ENCODE results near the gene LRBA. TPM values are rescaled to one million over a fixed set of nuclear protein-coding genes. Genes with fewer than 3 reads are reported as not detected.

The LRBA gene
- total and polyA plus RNA-seq, 2 of the 4 experiments (the other 2 are of a cell fraction): 10.2 to 51.6 TPM

- dilution Hi-C loops (cut with HindIII; ENCODE audit: low sequenced_read_pairs, unreplicated experiment) (no loop called here), intact Hi-C loops (cut with micrococcal nuclease) (no loop called here), in situ Hi-C loops (cut with MboI; ENCODE audit: low sequenced_read_pairs) (no loop called here)
- Histone ChIP-seq H3K4me3 (ENCODE audit: insufficient read depth, low read depth, low read length) (no peak overlapping the region), H2BK120ac (ENCODE audit: low read depth, low read length) (peak overlapping the region; percentile 21; the same call in 1 of the 2 replicates), H2AFZ (replicated peaks; ENCODE audit: low read length, poor library complexity) (no peak overlapping the region), H3K4me1 (ENCODE audit: control insufficient read depth, insufficient read depth, low read length) (peaks cover 5% of the 10 kb centered on the region), H3K79me1 (ENCODE audit: low read depth in 1 of 2, low read length in 2 of 2) (peaks cover 0 to 3% of the 10 kb centered on the region in 2 experiments; a peak in 1 of 4 replicates), H3K27me3 (ENCODE audit: control insufficient read depth, insufficient read depth, low read length) (no peaks in the 10 kb centered on the region), H3K18ac (ENCODE audit: low read depth, low read length) (peak overlapping the region; percentile 1; the same call in 1 of the 2 replicates), H2BK15ac (ENCODE audit: low read depth, low read length) (no peak overlapping the region), H2BK5ac (ENCODE audit: low read depth, low read length, poor library complexity, severe bottlenecking) (peak overlapping the region; percentile 78), H3K4ac (ENCODE audit: low read depth, low read length) (no peak overlapping the region), H3K9me3 (ENCODE audit: control insufficient read depth, insufficient read depth, low read length) (no peaks in the 10 kb centered on the region), H3K14ac (replicated peaks; ENCODE audit: low read depth, low read length) (no peak overlapping the region), H3K56ac (ENCODE audit: extremely low read depth, insufficient read depth, low read length) (no peak overlapping the region; the same call in 1 of the 2 replicates), H3K9ac (ENCODE audit: low read depth, low read length) (no peak overlapping the region; the same call in 1 of the 2 replicates), H4K91ac (ENCODE audit: insufficient read depth, low read depth, low read length) (no peak overlapping the region), H3K4me2 (ENCODE audit: low read depth, low read length) (peak overlapping the region; percentile 54; the same call in 1 of the 2 replicates), H4K8ac (ENCODE audit: low read depth in 2 of 2, low read length in 2 of 2) (peak overlapping the region in 1 of 2 experiments; percentile 48; a peak in 1 of 4 replicates), H4K5ac (ENCODE audit: low read depth, low read length) (no peak overlapping the region), H3K9me1 (ENCODE audit: insufficient read depth, low read length) (peaks cover 5% of the 10 kb centered on the region), H3K23ac (ENCODE audit: low read depth, low read length) (no peak overlapping the region), H2BK20ac (ENCODE audit: low read depth, low read length) (no peak overlapping the region), H4K20me1 (ENCODE audit: insufficient read depth, low read length) (no peaks in the 10 kb centered on the region), H3K27ac (ENCODE audit: insufficient read depth, low read length) (peak overlapping the region; percentile 7; the same call in 1 of the 2 replicates), H2AK5ac (ENCODE audit: low read depth, low read length) (no peak overlapping the region), H3K36me3 (ENCODE audit: control insufficient read depth, insufficient read depth, low read length) (no peaks in the 10 kb centered on the region), H2AK9ac (replicated peaks; ENCODE audit: low read depth, low read length, poor library complexity) (no peak overlapping the region)
- TF ChIP-seq CEBPB (IDR thresholded peaks at IDR 0.05; ENCODE audit: low read depth, low read length): no peak
- no peak for TF ChIP-seq MAFK (IDR thresholded peaks at IDR 0.05; ENCODE audit: low read depth, low read length)
- TF ChIP-seq RAD21 (IDR thresholded peaks at IDR 0.05; ENCODE audit: low read length): no peak
- TF ChIP-seq SMC3 (IDR thresholded peaks at IDR 0.05; ENCODE audit: low read depth, low read length): no peak
- CTCF ChIA-PET: no interaction called here
- BruUV-seq (replicated peaks): no TSS peak
- POLR2A ChIA-PET (ENCODE audit: unreplicated experiment): interaction anchor here (0.7 kb wide), 1 partner anchor 31 kb away, joined by 3 read pairs; no protein-coding TSS in a partner anchor
- no CpG with 5 or more reads among the region's 2 CpGs for WGBS, 2 experiments (ENCODE audit: extremely low coverage in 2 of 2, insufficient read length in 1 of 2)
- DNase-seq (peak; percentile 55), ATAC-seq (ENCODE audit: low read depth) (peak; percentile 55)
Measured at GRCh38 chr4:150305995-150306394, 709.1 kb downstream of the LRBA start.
